ENCODE data around the gene TKFC. TPM values are rescaled to one million over a fixed set of nuclear protein-coding genes. Genes with fewer than 3 reads are reported as not detected.

Gene TKFC
- total RNA-seq, 1 donor from 2014 or later = 75.8 TPM

GRCh38 chr11:61349189-61349751 is 16.2 kb downstream of the TKFC start:
- Mint-ChIP-seq H3K4me1 (no peaks in the 10 kb centered on the region), H3K27ac (no peak overlapping the region), H3K4me3 (no peak overlapping the region), H3K27me3 (ENCODE audit: low read depth) (no peaks in the 10 kb centered on the region), H3K36me3 (peaks cover 12% of the 10 kb centered on the region), H3K9me3 (no peaks in the 10 kb centered on the region)
- no peak for DNase-seq (ENCODE audit: low spot score in 2 of 2, unreplicated experiment in 2 of 2)
- no peak for TF ChIP-seq CTCF (IDR thresholded peaks at IDR 0.05; ENCODE audit: unreplicated experiment)

- TF ChIP-seq CTCF (IDR thresholded peaks at IDR 0.05; ENCODE audit: unreplicated experiment) = no peak
Observed at GRCh38 chr11:61349916-61350315, 16.9 kb downstream of the TKFC start.

GRCh38 chr11:61350336-61350735 is 17.3 kb downstream of the TKFC start:
- TF ChIP-seq CTCF (IDR thresholded peaks at IDR 0.05; ENCODE audit: unreplicated experiment) = no peak
- no peak for DNase-seq (ENCODE audit: low spot score in 2 of 2, unreplicated experiment in 2 of 2)
- Mint-ChIP-seq H3K4me1 (no peaks in the 10 kb centered on the region), H3K4me3 (no peak overlapping the region), H3K27me3 (ENCODE audit: low read depth) (no peaks in the 10 kb centered on the region), H3K27ac (no peak overlapping the region), H3K36me3 (peaks cover 12% of the 10 kb centered on the region), H3K9me3 (no peaks in the 10 kb centered on the region)

More at GRCh38 chr11:61349916-61350315, 16.9 kb downstream of the TKFC start:
- Mint-ChIP-seq H3K4me3 (no peak overlapping the region), H3K9me3 (no peaks in the 10 kb centered on the region), H3K4me1 (no peaks in the 10 kb centered on the region), H3K27me3 (ENCODE audit: low read depth) (no peaks in the 10 kb centered on the region), H3K27ac (no peak overlapping the region), H3K36me3 (peaks cover 12% of the 10 kb centered on the region)
- no peak for DNase-seq (ENCODE audit: low spot score in 2 of 2, unreplicated experiment in 2 of 2)

- no peak for DNase-seq (ENCODE audit: low spot score in 2 of 2, unreplicated experiment in 2 of 2)
- H3K27ac Mint-ChIP-seq = no peak overlapping the region
- no peaks in the 10 kb centered on the region for H3K9me3 Mint-ChIP-seq
- H3K27me3 Mint-ChIP-seq (ENCODE audit: low read depth) = no peaks in the 10 kb centered on the region
- no peak overlapping the region for H3K4me3 Mint-ChIP-seq
- no peak for TF ChIP-seq CTCF (IDR thresholded peaks at IDR 0.05; ENCODE audit: unreplicated experiment)
- peaks cover 12% of the 10 kb centered on the region for H3K36me3 Mint-ChIP-seq
- H3K4me1 Mint-ChIP-seq = no peaks in the 10 kb centered on the region
Observed at GRCh38 chr11:61350803-61351202, 17.8 kb downstream of the TKFC start.

GRCh38 chr11:61352038-61352437 is 19.0 kb downstream of the TKFC start:
- Mint-ChIP-seq H3K27ac (no peak overlapping the region), H3K4me3 (no peak overlapping the region), H3K36me3 (peaks cover 14% of the 10 kb centered on the region), H3K9me3 (no peaks in the 10 kb centered on the region), H3K27me3 (ENCODE audit: low read depth) (no peaks in the 10 kb centered on the region), H3K4me1 (no peaks in the 10 kb centered on the region)
- DNase-seq (ENCODE audit: low spot score in 2 of 2, unreplicated experiment in 2 of 2) = no peak
- no peak for TF ChIP-seq CTCF (IDR thresholded peaks at IDR 0.05; ENCODE audit: unreplicated experiment)

Data from mesothelial cell of epicardium (in vitro differentiated cells).